GM12873 (cell line): Measurements from ENCODE around the gene PPM1F.

ENCODE experiments used
- TF ChIP-seq, protein P1 (sequence below): IDR thresholded peaks from 2 replicates; pipeline ENCODE4 v1.5.1; 2012; ENCODE audit warnings: low read depth, mild to moderate bottlenecking, moderate library complexity, low read length, control low read depth; ENCODE audit not compliant: insufficient read depth; ENCODE audit errors: missing control alignments

PPM1F gene, protein sequence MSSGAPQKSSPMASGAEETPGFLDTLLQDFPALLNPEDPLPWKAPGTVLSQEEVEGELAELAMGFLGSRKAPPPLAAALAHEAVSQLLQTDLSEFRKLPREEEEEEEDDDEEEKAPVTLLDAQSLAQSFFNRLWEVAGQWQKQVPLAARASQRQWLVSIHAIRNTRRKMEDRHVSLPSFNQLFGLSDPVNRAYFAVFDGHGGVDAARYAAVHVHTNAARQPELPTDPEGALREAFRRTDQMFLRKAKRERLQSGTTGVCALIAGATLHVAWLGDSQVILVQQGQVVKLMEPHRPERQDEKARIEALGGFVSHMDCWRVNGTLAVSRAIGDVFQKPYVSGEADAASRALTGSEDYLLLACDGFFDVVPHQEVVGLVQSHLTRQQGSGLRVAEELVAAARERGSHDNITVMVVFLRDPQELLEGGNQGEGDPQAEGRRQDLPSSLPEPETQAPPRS

DNA sequence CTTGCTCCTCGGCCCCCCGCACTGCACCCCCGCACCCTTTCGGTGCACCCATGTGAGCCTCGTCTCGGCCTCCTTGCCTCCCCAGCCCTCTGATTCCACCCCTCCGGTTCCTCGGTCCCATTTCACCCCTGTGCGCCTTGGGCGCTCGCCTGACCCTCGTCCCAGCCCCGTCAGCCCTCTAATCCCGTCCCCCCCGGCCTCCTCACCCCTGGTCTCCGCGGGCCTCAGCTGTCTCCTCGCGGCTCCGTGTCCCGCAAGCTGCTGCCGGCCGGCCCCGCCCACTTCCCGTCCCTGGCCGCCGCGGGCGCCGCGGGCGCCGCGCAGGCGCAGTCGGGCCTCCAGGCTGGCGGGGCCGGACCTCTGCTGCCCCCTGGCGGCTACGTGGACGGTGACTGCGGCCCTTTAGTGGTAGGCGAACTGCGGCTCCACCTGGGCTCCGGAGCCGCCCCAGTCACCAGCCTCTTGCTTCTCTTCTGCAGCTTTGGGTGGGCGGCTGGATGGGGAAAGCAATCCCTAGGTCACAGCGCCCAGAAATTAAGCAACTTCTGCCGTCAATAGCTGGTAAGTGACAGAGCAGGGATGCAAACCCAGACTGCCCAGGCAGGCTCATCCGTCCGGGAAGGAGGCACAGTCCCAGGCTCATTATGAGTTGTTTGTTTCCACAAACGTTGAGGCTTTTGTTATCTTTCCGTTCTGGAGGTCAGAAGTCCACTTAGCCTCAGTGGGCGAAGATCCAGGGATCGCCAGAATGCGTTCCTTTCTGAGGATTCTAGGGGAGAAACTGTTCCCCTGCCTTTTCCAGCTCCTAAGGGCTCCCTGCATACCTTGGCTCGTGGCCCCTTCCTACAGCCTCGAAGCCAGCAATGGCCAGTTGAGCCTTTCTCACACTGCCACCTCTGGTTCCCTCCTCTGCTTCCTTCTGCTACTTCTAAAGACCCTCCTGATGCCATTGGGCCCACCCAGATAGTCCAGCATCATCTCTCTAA lies at the start of gene PPM1F:
TSS of gene PPM1F (minus strand) at position 263 of the 986 bp plus-strand sequence. CDS start 6,800 bp downstream, outside the sequence.
- TF ChIP-seq, protein P1, sequence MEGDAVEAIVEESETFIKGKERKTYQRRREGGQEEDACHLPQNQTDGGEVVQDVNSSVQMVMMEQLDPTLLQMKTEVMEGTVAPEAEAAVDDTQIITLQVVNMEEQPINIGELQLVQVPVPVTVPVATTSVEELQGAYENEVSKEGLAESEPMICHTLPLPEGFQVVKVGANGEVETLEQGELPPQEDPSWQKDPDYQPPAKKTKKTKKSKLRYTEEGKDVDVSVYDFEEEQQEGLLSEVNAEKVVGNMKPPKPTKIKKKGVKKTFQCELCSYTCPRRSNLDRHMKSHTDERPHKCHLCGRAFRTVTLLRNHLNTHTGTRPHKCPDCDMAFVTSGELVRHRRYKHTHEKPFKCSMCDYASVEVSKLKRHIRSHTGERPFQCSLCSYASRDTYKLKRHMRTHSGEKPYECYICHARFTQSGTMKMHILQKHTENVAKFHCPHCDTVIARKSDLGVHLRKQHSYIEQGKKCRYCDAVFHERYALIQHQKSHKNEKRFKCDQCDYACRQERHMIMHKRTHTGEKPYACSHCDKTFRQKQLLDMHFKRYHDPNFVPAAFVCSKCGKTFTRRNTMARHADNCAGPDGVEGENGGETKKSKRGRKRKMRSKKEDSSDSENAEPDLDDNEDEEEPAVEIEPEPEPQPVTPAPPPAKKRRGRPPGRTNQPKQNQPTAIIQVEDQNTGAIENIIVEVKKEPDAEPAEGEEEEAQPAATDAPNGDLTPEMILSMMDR: peak; percentile 83

DNA sequence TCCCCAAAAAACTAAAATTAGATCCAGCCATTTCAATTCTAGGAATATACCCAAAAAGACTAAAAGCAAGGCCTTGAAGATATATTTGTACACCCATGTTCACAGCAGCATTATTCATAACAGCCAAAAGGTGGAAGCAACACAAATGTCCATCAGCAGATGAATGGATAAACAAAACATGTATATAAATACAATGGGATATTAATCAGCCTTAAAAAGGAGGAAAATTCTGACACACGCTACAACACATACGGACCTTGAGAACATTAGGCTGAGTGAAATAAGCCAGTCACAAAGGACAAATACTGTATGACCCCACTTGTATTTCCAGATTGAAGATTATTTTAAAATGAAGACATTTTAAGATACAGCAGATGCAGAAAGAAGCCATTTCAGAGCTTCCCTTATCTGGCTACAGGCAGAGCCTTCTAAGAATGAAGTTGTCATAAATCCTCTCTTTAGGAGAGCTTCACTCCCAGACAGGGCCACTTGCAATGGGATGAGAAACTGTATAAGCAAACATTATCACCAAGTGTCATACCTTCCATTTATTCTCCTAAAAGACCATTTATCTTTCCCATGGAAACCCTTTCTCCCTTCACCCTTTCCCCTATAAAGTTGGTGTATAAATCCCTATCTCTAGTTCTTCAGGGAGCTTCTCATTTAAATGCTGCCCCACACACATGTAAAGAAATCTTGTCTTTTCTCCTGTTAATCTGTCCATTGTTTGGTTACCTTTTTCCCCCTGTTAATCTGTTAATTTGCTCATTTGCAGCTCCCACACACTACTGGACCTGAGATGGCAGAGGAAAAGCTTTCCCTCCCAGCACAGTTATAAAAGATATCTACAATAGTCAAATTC lies 49.2 kb upstream of the PPM1F start:
- TF ChIP-seq, protein P1: no peak

DNA sequence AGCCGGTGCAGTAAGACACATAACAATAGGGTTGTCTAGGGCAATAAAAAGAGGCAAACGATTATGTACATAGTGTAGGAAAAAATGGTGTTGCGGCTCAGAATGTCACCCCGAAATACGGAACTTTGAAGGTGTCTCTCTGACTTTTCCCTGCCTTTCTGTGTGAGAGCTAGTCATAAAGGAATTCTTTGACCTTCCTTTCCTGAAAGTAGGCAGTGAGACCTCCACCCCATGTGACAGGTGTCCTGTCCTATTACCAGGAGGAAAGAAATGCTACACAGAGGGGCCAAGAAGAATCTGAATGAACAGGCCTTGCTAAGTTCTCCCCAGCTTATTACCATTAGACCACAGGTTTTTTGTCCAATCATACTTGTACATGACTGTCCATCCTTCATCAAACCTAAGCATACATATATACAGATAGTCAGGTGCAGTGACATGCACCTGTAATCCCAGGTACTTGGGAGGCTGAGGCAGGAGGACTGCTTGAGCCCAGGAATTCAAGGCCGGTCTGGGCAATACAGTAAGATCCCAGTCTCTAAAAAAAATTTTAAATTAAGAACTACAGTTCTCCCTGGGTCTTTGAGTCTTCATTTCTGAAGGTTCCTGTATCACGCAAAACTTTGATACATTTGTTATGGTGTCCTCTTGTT lies 46.1 kb upstream of the PPM1F start:
- TF ChIP-seq, protein P1: no peak

DNA sequence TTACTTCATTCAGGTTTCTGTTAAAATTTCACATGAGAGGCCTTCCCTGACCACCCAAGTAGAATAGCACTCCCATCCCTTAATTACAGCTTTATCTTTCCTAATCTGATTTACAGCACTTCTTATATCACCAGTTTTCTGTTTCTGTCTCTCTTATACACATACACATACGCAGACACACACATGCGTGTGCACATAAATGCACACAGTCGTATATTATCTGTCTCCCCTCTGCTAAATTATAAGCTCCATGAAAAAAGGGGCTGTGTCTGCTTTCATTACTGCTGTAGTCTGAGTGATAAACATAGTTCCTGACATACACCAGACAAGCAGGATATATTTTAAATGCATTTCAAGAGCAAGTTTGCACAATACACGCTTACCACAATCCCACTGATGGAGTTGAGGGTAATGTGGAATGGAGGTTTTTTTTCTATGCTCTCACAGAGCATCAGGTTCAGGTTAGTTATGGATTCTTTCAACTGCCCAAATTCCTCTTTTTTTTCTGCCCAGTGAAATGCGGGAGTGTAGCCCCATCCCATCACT lies 43.6 kb upstream of the PPM1F start:
- TF ChIP-seq, protein P1: no peak

DNA sequence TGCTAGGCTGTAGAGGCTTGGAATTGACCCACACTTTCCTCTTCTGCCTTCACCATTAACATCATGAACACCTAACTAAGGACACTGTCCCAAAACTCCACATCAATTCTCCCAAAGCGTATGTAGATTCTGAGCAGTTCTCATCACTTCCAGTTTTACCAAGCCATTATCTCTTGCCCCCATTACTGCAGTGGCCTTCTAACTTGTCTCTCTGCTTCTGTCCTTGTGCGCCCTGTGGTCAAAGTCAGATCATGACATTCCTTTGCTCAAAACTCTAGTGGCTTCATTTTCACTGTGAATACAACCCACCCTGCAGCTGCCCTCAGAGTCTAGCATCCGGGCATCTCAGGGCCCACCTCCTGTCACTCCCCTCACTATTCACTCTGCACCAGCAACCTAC lies 43.0 kb upstream of the PPM1F start:
- TF ChIP-seq, protein P1: no peak

DNA sequence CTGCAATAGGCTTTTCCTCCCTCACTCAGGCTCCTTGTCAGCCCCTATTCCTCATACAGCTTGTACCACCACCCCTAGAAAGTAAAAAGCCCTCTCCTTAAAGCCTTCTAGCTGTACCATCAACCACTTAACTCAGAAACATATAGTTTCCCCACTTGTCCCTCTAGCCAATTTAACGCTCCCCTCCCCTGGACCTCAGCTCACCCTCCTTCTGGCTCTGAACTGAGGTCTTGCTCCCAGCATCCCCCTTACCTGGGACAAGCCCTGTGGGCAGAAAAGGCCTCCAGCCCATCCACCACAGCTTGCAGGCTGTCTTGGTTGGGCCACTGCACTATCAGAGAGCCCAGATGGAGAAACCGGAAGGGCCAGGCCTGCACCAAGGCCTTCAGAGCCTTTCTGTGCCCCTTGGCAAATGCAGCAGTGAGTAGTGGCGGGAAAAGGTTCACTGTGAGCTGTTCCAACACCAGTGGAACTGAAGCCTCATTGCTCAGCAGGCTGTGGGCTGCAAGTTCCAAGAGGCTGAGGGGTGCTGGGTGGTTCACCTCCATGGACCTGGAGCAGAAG lies 42.3 kb upstream of the PPM1F start:
- TF ChIP-seq, protein P1: no peak
